Nasal cavity respiratory epithelium epithelial cell of viscerocranial mucosa (primary cell): ENCODE measurements around the gene FBF1. TPM values are rescaled to one million over a fixed set of nuclear protein-coding genes. Genes with fewer than 3 reads are reported as not detected.

Source experiments
- total RNA-seq: library from RNA; depleted of rRNA; stranded (reverse); fragments of >200 nt; gene quantifications from 2 replicates; pipeline ENCODE4 v1.2.3, GENCODE V29; 2014

FBF1 gene, protein sequence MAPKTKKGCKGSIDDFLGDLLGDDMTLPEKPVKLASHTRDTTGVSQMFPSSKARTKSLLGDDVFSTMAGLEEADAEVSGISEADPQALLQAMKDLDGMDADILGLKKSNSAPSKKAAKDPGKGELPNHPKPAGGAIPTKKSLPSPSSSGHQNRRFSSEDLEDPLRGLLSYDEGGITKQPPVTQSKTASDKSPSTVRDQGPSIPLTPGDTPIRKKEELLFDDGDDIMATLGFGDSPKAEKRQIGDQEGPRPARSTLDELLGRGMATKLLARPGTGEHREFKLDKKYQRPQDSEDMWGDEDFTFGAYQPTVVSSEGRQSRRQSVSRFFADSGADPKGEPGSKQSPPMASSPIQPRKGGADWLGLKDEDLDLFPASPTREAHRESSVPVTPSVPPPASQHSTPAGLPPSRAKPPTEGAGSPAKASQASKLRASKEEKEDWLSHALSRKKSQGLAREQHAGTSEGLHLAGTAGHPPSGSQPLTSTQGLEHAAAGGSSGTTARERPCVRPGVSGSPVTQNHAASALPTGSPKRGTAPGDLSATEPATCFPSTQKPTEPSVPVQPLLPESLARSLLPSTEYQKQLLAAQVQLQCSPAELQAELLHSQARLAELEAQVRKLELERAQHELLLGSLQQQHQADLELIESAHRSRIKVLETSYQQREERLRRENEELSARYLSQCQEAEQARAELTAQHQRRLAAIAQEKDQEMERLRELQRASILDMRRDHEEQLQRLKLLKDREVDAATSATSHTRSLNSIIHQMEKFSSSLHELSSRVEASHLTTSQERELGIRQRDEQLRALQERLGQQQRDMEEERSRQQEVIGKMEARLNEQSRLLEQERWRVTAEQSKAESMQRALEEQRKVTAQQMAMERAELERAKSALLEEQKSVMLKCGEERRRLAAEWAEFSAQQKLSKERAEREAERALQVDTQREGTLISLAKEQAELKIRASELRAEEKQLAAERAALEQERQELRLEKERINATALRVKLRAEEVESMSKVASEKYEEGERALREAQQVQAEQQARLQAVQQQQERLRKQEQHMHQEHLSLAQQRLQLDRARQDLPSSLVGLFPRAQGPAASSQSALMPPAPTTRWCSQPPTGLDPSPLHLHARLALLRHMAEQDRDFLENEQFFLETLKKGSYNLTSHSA
- total RNA-seq: 11.3 and 18.5 TPM in 2 replicates

GRCh38 chr17:75940727-75941441 lies at the start of gene FBF1:
TSS of gene FBF1 (minus strand) at chr17:75941042. CDS start at chr17:75938149, 2,893 bp downstream.

GRCh38 chr17:75978938-75979704 lies 38.3 kb upstream of the FBF1 start, which contains the start of the genes ACOX1 and TEN1:
TSS of gene ACOX1 (minus strand) at chr17:75979166. CDS start at chr17:75979073, 93 bp downstream.
TSS of gene TEN1 (plus strand) at chr17:75979240. CDS start at chr17:75986193, 6,953 bp downstream.

GRCh38 chr17:75904749-75905521 lies 35.9 kb downstream of the FBF1 start, which contains the start of gene MRPL38:
TSS of gene MRPL38 (minus strand) at chr17:75904884. CDS start at chr17:75904875, 9 bp downstream.

DNA sequence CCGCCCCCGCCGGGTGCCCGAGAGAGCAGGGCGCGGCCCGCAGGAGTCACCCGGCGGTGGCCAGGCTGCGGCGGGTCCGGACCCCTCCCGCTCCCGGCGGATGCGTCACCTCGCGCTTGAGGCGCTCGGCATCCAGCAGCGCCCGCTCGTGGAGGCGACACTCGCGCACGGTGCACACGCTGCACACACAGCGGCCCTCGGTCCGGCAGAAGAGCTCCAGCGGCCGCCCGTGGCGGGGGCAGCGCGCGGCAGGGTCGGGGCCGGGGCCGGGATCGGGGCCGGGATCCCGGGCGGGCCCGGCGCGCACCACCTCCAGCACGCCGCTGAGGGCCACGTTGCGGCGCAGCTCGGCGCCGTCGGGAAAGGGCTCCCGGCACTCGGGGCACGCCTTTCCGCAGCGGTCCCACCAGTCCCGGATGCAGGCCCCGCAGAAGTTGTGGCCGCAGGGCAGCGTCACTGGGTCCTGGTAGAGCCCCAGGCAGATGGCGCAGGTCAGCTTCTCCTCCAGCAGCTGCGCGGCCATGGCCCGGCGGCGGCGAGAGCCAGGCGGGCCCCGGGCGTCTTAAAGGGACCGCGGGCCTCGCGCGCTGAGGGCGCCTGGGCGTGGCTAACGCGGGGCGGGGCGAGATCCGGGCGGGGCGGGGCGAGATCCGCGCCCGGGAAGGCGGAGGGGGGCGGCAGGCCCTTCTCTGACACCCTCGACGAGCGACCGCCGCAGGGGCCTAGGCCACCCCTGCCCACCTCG lies 44.3 kb downstream of the FBF1 start, which contains the start of gene TRIM65:
TSS of gene TRIM65 (minus strand) at position 537 of the 745 bp plus-strand sequence. CDS start at position 523, 14 bp downstream.

GRCh38 chr17:75878174-75878998 lies 62.5 kb downstream of the FBF1 start, which contains the start of gene TRIM47:
TSS of gene TRIM47 (minus strand) at chr17:75878581. CDS start at chr17:75878548, 33 bp downstream.

Other genes starting within 250 kb of the FBF1 start
- 488 and 974 TPM in 2 replicates for gene ITGB4, start 219.6 kb downstream of the FBF1 start, total RNA-seq
- 9.9 and 16.0 TPM in 2 replicates for gene GALK1, start 175.8 kb downstream of the FBF1 start, total RNA-seq
- 9.2 and 16.2 TPM in 2 replicates for gene UNK, start 156.2 kb downstream of the FBF1 start, total RNA-seq
- gene UNC13D, start 96.6 kb downstream of the FBF1 start, total RNA-seq: 13.7 and 14.8 TPM in 2 replicates
- gene WBP2, start 85.7 kb downstream of the FBF1 start, total RNA-seq: 29.7 and 40.7 TPM in 2 replicates
- gene TRIM47, start 62.5 kb downstream of the FBF1 start, total RNA-seq: 14.4 and 47.8 TPM in 2 replicates
- gene TRIM65, start 44.1 kb downstream of the FBF1 start, total RNA-seq: 18.1 and 25.3 TPM in 2 replicates
- gene MRPL38, start 36.2 kb downstream of the FBF1 start, total RNA-seq: 33.5 TPM in 2 replicates
- gene ACOX1, start 38.1 kb upstream of the FBF1 start, total RNA-seq: 37.3 and 72.5 TPM in 2 replicates
- 12.9 and 20.5 TPM in 2 replicates for gene TEN1, start 38.2 kb upstream of the FBF1 start, total RNA-seq
- 0.68 and 1.8 TPM in 2 replicates for gene CDK3, start 59.8 kb upstream of the FBF1 start, total RNA-seq
- gene EVPL, start 86.3 kb upstream of the FBF1 start, total RNA-seq: 40.3 and 69.8 TPM in 2 replicates
- 44.1 and 75.0 TPM in 2 replicates for gene SRP68, start 131.5 kb upstream of the FBF1 start, total RNA-seq
- 0.14 TPM in 1 of 2 replicates, not detected in the other for gene GALR2, start 133.7 kb upstream of the FBF1 start, total RNA-seq
- gene ZACN, start 138.1 kb upstream of the FBF1 start, total RNA-seq: not detected in 2 replicates
- gene EXOC7, start 162.7 kb upstream of the FBF1 start, total RNA-seq: 36.2 and 66.5 TPM in 2 replicates
- not detected in 2 replicates for gene FOXJ1, start 200.2 kb upstream of the FBF1 start, total RNA-seq